Upper lobe of left lung (tissue), 6 donors: ENCODE measurements around the gene FOXD1. TPM values are rescaled to one million over a fixed set of nuclear protein-coding genes. Genes with fewer than 3 reads are reported as not detected.
A peak's percentile ranks its signal among the peaks of the same experiment; 100 is the strongest.

Experiments
- ATAC-seq, 2 donors: fragments of 200-7000 bp; cut with Tn5 transposase; one replicate each; pipeline ENCODE4 v1.9.1; 2022; ENCODE audit warnings: mild to moderate bottlenecking in 2 of 2, moderate library complexity in 2 of 2; ENCODE audit not compliant: low FRiP score in 2 of 2
- DNase-seq, 2 donors: peaks; one replicate each; pipeline ENCODE4 v3.0.0-alpha.2; 2019 to 2020
- H3K27ac ChIP-seq, 4 donors: fragments of 200-600 bp; sonication (generic); one replicate each; pipeline ENCODE4 v1.5.1; 2016 to 2019
- H3K27me3 ChIP-seq, 4 donors: fragments of 200-600 bp; sonication (generic); one replicate each; pipeline ENCODE4 v1.5.1; 2017 to 2019
- H3K36me3 ChIP-seq, 4 donors: fragments of 200-600 bp; sonication (generic); one replicate each; pipeline ENCODE4 v1.5.1; 2016 to 2019
- H3K4me1 ChIP-seq, 4 donors: fragments of 200-600 bp; sonication (generic); one replicate each; pipeline ENCODE4 v1.5.1; 2018 to 2019
- H3K4me3 ChIP-seq, 4 donors: fragments of 200-600 bp; sonication (generic); one replicate each; pipeline ENCODE4 v1.5.1; 2017 to 2019; ENCODE audit warnings: mild to moderate bottlenecking in 2 of 4, moderate library complexity in 1 of 4
- H3K9me3 ChIP-seq, 4 donors: fragments of 200-600 bp; sonication (generic); one replicate each; pipeline ENCODE4 v1.5.1; 2018 to 2019
- CTCF ChIP-seq, 6 experiments: fragments of 450-650 bp in 4 of 6; fragments of 200-600 bp in 2 of 6; sonication (generic) in 2 of 6; IDR thresholded peaks; one replicate each; pipeline ENCODE4 v1.5.1; 2016 to 2019; ENCODE audit warnings: antibody characterized with exemption in 6 of 6
- EP300 ChIP-seq, 4 donors: sonication (generic); formaldehyde crosslinking; IDR thresholded peaks; one replicate each; pipeline ENCODE4 v1.5.1; 2017; ENCODE audit warnings: antibody characterized with exemption in 4 of 4, control low read depth in 2 of 4
- POLR2A ChIP-seq, 4 donors: fragments of 450-650 bp; IDR thresholded peaks; one replicate each; pipeline ENCODE4 v1.5.1; 2016 to 2017; ENCODE audit warnings: antibody characterized with exemption in 4 of 4, mild to moderate bottlenecking in 2 of 4
- POLR2AphosphoS5 ChIP-seq, 2 donors: sonication (generic); formaldehyde crosslinking; IDR thresholded peaks; one replicate each; pipeline ENCODE4 v1.5.1; 2017; ENCODE audit warnings: antibody characterized with exemption in 2 of 2
- WGBS, 2 donors: methylation state at CpG; one replicate each; pipeline ENCODE4 v1.1.5; 2017 to 2018; 5-methylcytosine and 5-hydroxymethylcytosine counted together
- total RNA-seq, 6 donors: library from RNA; depleted of rRNA in 4 of 6; stranded (reverse); fragments of >200 nt in 4 of 6; gene quantifications; one replicate each; pipeline versions ENCODE4 v1.1.0 to v1.2.1, GENCODE V29; 2016 to 2021
- donor health status: DM: no; HTN: no; CAD: no; lungs with moderate emphysema.
- donor health status: DM: no; HTN: yes; CAD: no; lungs with severe emphysema.

Gene FOXD1
- total RNA-seq, 6 donors from 2014 or later: 0.54 to 0.79 (median 0.67) TPM; not detected in 2

DNA sequence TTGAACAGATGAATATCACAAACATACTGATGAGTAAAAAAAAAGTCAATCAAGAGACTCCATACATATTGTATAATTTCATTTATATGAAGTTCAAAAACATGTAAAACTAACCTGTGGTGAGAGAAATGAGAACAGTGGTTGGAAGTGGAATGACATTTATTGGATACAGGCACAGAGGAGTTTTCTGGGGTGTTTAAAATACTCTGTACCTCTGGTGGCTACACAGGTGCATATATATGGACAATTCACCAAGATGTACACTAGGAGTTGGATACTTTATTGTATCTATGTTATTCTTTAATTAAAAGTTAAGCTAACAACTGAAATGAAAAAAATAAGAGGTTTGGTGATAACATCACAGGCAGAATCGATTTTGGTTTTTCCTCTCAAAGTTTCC, 14.1 kb downstream of the FOXD1 start:
- Histone ChIP-seq H3K9me3 (no peaks in the 10 kb centered on the region), H3K4me1 (peaks cover 15 to 27% (median 17%) of the 10 kb centered on the region in 4 donors), H3K27ac (no peak overlapping the region), H3K36me3 (no peaks in the 10 kb centered on the region), H3K27me3 (peaks cover 5 to 59% (median 28%) of the 10 kb centered on the region in 4 donors), H3K4me3 (no peak overlapping the region)
- TF ChIP-seq EP300 (IDR thresholded peaks at IDR 0.05): no peak
- no peak for TF ChIP-seq POLR2A (IDR thresholded peaks at IDR 0.05)
- TF ChIP-seq CTCF (IDR thresholded peaks at IDR 0.05): no peak
- no peak for TF ChIP-seq POLR2AphosphoS5 (IDR thresholded peaks at IDR 0.05)
- ATAC-seq: no peak
- WGBS, 2 donors: 33 to 38% methylated on average over 1 of the region's 1 CpG
- DNase-seq: no peak

- Histone ChIP-seq H3K27me3 (peaks cover 4 to 55% (median 28%) of the 10 kb centered on the region in 4 donors), H3K4me3 (no peak overlapping the region), H3K27ac (no peak overlapping the region), H3K9me3 (no peaks in the 10 kb centered on the region), H3K36me3 (no peaks in the 10 kb centered on the region), H3K4me1 (peaks cover 15 to 27% (median 17%) of the 10 kb centered on the region in 4 donors)
- peak; percentile 52 to 91 for ATAC-seq
- TF ChIP-seq EP300 (IDR thresholded peaks at IDR 0.05) (peak in 1 of 4 donors; percentile 50), CTCF (IDR thresholded peaks at IDR 0.05) (no peak), POLR2A (IDR thresholded peaks at IDR 0.05) (no peak), POLR2AphosphoS5 (IDR thresholded peaks at IDR 0.05) (peak; percentile 18 to 48)
- 29 to 41% methylated on average over 1 of the region's 1 CpG for WGBS, 2 donors
- peak in 1 of 2 donors; percentile 58 for DNase-seq
These were observed 14.6 kb downstream of the FOXD1 start for GRCh38 chr5:73433982-73434342.

DNA sequence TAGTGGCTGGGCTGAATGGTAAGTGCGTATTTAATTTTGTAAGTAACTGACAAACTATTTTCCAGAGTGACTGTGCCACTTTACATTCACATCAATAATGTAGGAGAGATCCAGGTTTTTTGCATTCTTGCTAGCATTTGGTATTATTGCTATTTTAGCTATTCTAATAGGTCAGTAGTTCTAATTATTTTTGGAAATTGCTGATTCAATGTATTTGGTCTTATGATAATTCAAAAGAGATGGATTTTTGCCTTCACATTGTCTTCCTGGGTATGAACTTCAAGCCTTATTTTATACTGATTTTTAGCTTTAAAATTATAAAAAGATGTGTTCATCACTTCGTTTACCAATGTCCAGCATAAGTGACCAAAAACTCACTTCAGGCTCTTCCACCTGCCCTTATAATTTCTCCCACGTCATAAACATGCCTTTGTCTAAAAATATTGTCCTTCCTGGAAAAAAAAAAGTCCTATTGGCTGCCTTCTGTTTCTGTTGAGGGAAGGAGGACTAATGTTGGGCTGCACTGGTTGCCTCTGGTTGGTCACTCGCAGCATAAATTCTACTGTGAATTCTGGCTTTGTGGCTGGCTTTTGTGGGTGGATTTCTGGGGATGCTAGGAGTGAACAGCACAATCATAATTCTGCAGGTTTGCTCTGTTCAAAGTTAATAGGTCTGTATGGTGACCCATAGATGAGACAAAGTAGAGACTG, 15.2 kb downstream of the FOXD1 start:
- Histone ChIP-seq H3K27ac (no peak overlapping the region), H3K9me3 (no peaks in the 10 kb centered on the region), H3K36me3 (no peaks in the 10 kb centered on the region), H3K27me3 (peaks cover 1 to 49% (median 28%) of the 10 kb centered on the region in 4 donors), H3K4me3 (no peak overlapping the region), H3K4me1 (peaks cover 15 to 27% (median 17%) of the 10 kb centered on the region in 4 donors)
- WGBS, 2 donors: 48 to 59% methylated on average over 4 of the region's 4 CpGs
- DNase-seq (no peak), ATAC-seq (no peak)
- TF ChIP-seq CTCF (IDR thresholded peaks at IDR 0.05) (no peak), EP300 (IDR thresholded peaks at IDR 0.05) (no peak), POLR2AphosphoS5 (IDR thresholded peaks at IDR 0.05) (no peak), POLR2A (IDR thresholded peaks at IDR 0.05) (no peak)

DNA sequence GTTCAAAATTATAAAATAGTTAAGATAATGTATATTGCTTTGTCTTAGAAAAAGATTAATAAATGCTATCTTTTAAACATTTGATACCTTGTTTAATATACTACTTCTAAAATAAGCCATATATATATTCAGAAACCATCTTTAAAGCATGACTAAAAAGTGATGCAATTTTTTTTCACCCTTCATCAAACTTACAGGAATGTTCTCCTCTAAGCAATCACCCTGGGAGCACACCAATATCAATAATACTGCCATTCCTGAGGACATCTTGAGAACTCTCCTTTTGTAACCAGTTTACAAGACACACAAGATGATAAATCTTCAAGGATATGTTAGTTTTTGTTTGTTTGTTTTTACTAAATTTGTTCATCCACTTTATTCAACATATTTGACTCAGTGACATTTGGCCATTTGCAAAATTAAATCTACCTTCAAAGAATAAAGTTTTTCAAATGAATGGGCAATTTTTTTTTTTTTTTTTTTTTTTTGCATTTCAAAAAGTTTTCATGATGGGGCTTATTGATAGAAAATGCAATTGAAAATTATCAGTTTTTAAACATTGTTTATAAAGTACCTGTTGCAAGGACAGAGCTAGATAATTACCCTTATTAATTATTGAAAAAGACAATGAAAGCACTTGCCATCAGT, 17.2 kb downstream of the FOXD1 start:
- no peak for TF ChIP-seq EP300 (IDR thresholded peaks at IDR 0.05)
- no peak for TF ChIP-seq POLR2A (IDR thresholded peaks at IDR 0.05)
- TF ChIP-seq CTCF (IDR thresholded peaks at IDR 0.05): no peak
- TF ChIP-seq POLR2AphosphoS5 (IDR thresholded peaks at IDR 0.05): no peak

More for the DNA sequence above, 17.2 kb downstream of the FOXD1 start:
- Histone ChIP-seq H3K4me1 (peaks cover under 1 to 7% (median 2%) of the 10 kb centered on the region in 4 donors), H3K9me3 (no peaks in the 10 kb centered on the region), H3K4me3 (no peak overlapping the region), H3K27ac (no peak overlapping the region), H3K27me3 (peaks cover 0 to 28% (median 10%) of the 10 kb centered on the region in 4 donors), H3K36me3 (no peaks in the 10 kb centered on the region)
- no peak for DNase-seq
- ATAC-seq: no peak
